Heart left ventricle (tissue), 13 donors: ENCODE results near the gene ARHGAP18.

Experiments
- CTCF ChIP-seq, 12 donors: fragments of 200-600 bp; sonication (generic) in 4 of 12; IDR thresholded peaks; one replicate each; pipeline versions ENCODE4 v1.5.0 to v1.8.0; 2018 to 2022; ENCODE audit warnings: antibody characterized with exemption in 12 of 12, mild to moderate bottlenecking in 5 of 12
- POLR2A ChIP-seq, 2 donors: fragments of 450-650 bp; IDR thresholded peaks; one replicate each; pipeline ENCODE4 v1.6.1; 2017; ENCODE audit warnings: antibody characterized with exemption in 2 of 2, mild to moderate bottlenecking in 2 of 2, moderate library complexity in 2 of 2
- donor health status: ischemic (EF 13 %, LVEDD 7.1; RV severe dilation, severe dysfunction).
- donor health status: DM: no; HTN: yes; CAD: no.
- donor health status: DM: no; HTN: no; CAD: no.
- donor health status: ischemic (EF 25% LVEDD 6.9; RV normal size, moderate dysfunction).
- donor health status: ischemic (EF 25% LVEDD 5.7; RV mildly dilated, moderate dysfunction).
- donor health status: ischemic (EF 35%, LVEDD 5.7; RV mildly dilated, moderate dysfunction).
- donor health status: nonischemic (EF 11% LVEDD 7.7; RV severe dilation, severe dysfunction).
- donor health status: DM: yes; HTN: yes; CAD: no.
- donor health status: PGD.
- donor health status: ischemic (EF 29% LVEDD 5.4; RV normal size, mild dysfunction).
- donor health status: nonischemic (EF 23%, LVEDD 6.1; RV moderate dilation, normal function).

GRCh38 chr6:129717277-129717676, 7.3 kb upstream of the ARHGAP18 start:
- TF ChIP-seq CTCF (IDR thresholded peaks at IDR 0.05) (no peak), POLR2A (IDR thresholded peaks at IDR 0.05) (no peak)
